RWPE1 (cell line): Measurements from ENCODE around the gene ASTN2.

ENCODE experiments used
- CTCF ChIA-PET: fragments of 350-600 bp; sonication (Branson Sonifier 250); formaldehyde crosslinking; extraction: SDS; loops from one replicate; lab custom pipeline; 2021; lab: Yijun Ruan, JAX
- POLR2A ChIA-PET: fragments of 400-600 bp; formaldehyde crosslinking; extraction: SDS; loops from one replicate; lab custom pipeline; 2020; ENCODE audit warnings: antibody characterized with exemption; ENCODE audit not compliant: low non-redundant PET; lab: Yijun Ruan, JAX
- DNase-seq: peaks from one replicate; pipeline ENCODE4 v3.0.0; 2012; ENCODE audit warnings: low spot score
- H3K27ac ChIP-seq: fragments of 450-650 bp; 2 replicates; pipeline ENCODE4 v1.5.1; 2017
- CTCF ChIP-seq: fragments of 450-650 bp; conservative IDR thresholded peaks from 2 replicates; pipeline ENCODE4 v1.5.1; 2017; ENCODE audit warnings: low read depth, mild to moderate bottlenecking

Gene ASTN2

DNA sequence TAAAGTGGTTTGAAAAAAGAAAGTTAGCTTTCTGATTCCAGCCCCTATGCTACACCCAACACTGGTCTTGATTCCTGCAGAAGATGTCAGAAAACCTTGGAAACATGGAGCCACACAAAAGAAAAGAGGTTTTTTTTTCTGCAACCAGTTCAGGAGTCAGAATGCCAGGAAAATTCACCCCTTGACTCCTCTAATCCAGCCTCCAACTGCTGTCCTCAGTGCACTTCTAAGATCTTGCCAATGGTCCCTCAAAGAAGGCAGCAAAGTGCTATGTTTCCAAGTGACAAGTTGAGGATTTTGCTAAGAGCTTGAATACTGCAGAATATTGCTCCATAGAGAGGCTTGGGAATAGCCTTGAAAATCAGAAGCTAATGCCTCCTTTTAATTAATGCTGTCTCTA is 617.6 kb downstream of the ASTN2 start:
- ChIA-PET POLR2A (no interaction called here), CTCF (no interaction called here)
- DNase-seq = no peak
- TF ChIP-seq CTCF = no peak
- no peak overlapping the region for H3K27ac ChIP-seq

GRCh38 chr9:116796669-116797068 is 618.2 kb downstream of the ASTN2 start:
- no peak overlapping the region for H3K27ac ChIP-seq
- TF ChIP-seq CTCF = no peak
- DNase-seq = no peak
- CTCF ChIA-PET = no interaction called here
- POLR2A ChIA-PET = no interaction called here

DNA sequence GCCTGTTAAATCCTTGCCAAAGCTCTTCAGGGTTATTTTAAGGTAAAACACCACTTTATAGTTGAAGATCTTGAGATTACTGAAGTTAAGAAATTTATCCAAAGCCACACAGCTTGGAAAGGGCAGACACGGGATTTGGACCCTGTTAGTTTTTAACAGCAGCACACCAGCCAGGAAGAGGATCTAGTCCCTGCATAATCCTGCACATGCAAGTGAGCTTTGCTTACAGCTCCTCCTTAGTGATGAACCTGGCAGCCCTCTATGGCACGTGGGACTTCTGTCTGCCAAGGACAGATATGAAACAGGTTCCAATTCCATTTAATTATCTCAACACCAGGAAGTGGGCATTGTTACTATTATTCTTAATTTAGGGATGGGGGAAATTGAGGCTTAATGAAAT is 619.0 kb downstream of the ASTN2 start:
- CTCF ChIA-PET = interaction anchor here (0.6 kb wide), 1 partner anchor 64 kb away, joined by 3 read pairs; no protein-coding TSS in a partner anchor
- no peak for TF ChIP-seq CTCF
- DNase-seq = no peak
- POLR2A ChIA-PET = no interaction called here
- H3K27ac ChIP-seq = no peak overlapping the region

GRCh38 chr9:116792271-116792670 is 622.6 kb downstream of the ASTN2 start:
- H3K27ac ChIP-seq = no peak overlapping the region
- no peak for TF ChIP-seq CTCF
- DNase-seq = no peak
- ChIA-PET POLR2A (no interaction called here), CTCF (no interaction called here)

DNA sequence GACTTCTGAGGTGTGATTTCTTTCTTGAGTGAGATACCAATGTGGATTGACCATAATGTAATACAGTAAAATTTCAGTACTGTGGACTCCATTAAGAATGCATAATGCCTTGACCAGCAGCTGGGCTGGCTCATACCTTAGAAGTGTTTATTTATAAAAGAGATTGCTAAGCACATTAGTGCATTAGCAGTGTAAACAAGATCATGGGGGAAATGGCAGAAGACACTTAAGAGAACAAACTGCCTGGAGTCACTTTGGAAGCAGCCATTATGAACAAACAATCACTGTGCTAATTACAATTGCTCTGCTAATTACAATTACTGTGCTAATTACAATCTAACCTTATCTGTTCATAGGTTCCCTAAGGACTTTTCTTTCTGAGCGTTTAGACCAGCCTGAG is 623.5 kb downstream of the ASTN2 start:
- ChIA-PET CTCF (no interaction called here), POLR2A (no interaction called here)
- no peak for DNase-seq
- H3K27ac ChIP-seq = no peak overlapping the region
- TF ChIP-seq CTCF = no peak

DNA sequence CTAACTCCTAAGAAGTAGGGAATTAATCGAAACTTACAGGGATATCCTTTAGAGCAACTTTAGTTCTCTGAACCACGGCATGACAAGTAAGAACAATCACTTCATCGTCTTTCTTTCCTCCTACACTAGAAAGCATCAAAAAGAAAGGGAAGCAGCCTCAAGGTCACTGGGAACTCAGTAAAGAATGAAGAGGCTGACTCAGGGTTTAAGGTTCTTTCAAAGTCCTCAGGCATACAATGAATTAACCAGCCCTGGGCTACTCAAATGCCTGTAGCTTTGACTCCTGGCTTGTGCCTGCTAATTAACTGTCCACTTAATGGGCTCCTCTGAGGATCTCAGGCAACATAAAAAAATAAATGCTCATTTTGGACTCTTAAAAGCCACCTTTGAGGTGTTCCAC is 625.8 kb downstream of the ASTN2 start:
- no peak overlapping the region for H3K27ac ChIP-seq
- ChIA-PET POLR2A (no interaction called here), CTCF (interaction anchor here (0.8 kb wide), 1 partner anchor 11 kb away, joined by 4 read pairs; no protein-coding TSS in a partner anchor)
- DNase-seq = no peak
- no peak for TF ChIP-seq CTCF

GRCh38 chr9:116786737-116787136 is 628.1 kb downstream of the ASTN2 start:
- ChIA-PET CTCF (no interaction called here), POLR2A (no interaction called here)
- DNase-seq = no peak
- H3K27ac ChIP-seq = no peak overlapping the region
- TF ChIP-seq CTCF = no peak
